Endothelial cell of umbilical vein (primary cell): ENCODE results near the gene PDE1C.

ENCODE experiments used
- POLR2AphosphoS5 ChIP-seq: IDR thresholded peaks from 2 replicates; pipeline ENCODE4 v1.6.1; 2012; ENCODE audit warnings: low read depth, mild to moderate bottlenecking, control low read depth, low read length, moderate library complexity; ENCODE audit not compliant: insufficient read depth
- TF ChIP-seq, protein P1 (sequence below): IDR thresholded peaks from 2 replicates; pipeline ENCODE4 v1.6.1; 2011; ENCODE audit not compliant: insufficient read depth, insufficient read length
- TF ChIP-seq, protein P2 (sequence below), 2 donors: IDR thresholded peaks; 1 replicate in 1 of 2; 2 replicates in 1 of 2; pipeline ENCODE4 v1.5.1; 2011; ENCODE audit warnings: low read length in 2 of 2, mild to moderate bottlenecking in 2 of 2, moderate library complexity in 2 of 2, control low read depth in 1 of 2, inconsistent platforms in 1 of 2, low read depth in 1 of 2; ENCODE audit not compliant: insufficient read depth in 1 of 2; ENCODE audit errors: extremely low read depth in 1 of 2

DNA sequence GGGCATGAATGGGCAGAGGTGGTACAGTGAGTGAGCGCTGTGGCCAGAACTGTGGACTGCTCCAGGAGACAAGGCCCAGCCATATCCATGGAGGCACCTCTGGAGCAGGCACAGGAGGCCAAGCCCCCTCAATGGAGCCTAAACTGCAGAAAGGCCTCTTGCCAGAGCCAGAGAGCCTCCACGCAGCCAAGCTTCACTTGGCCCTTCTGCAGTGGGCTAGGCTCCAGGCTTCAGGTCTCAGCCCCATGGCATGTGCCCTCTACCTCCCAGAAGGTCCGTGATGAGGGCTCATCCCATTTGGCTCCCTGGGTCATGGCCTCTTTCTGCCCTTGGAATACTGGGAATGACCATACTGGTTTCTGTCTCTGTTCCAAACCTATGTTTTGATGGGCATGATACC lies 8.9 kb downstream of the PDE1C start:
- TF ChIP-seq POLR2AphosphoS5, result no peak
- TF ChIP-seq, protein P1, sequence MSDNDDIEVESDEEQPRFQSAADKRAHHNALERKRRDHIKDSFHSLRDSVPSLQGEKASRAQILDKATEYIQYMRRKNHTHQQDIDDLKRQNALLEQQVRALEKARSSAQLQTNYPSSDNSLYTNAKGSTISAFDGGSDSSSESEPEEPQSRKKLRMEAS, result no peak
- TF ChIP-seq, protein P2, sequence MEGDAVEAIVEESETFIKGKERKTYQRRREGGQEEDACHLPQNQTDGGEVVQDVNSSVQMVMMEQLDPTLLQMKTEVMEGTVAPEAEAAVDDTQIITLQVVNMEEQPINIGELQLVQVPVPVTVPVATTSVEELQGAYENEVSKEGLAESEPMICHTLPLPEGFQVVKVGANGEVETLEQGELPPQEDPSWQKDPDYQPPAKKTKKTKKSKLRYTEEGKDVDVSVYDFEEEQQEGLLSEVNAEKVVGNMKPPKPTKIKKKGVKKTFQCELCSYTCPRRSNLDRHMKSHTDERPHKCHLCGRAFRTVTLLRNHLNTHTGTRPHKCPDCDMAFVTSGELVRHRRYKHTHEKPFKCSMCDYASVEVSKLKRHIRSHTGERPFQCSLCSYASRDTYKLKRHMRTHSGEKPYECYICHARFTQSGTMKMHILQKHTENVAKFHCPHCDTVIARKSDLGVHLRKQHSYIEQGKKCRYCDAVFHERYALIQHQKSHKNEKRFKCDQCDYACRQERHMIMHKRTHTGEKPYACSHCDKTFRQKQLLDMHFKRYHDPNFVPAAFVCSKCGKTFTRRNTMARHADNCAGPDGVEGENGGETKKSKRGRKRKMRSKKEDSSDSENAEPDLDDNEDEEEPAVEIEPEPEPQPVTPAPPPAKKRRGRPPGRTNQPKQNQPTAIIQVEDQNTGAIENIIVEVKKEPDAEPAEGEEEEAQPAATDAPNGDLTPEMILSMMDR (IDR thresholded peaks at IDR 0.05; ENCODE audit: extremely low read depth in 1 of 2, insufficient read depth in 1 of 2, low read depth in 1 of 2, low read length in 2 of 2), result no peak
